Measurements from ENCODE around the gene SLC7A4.

DNA sequence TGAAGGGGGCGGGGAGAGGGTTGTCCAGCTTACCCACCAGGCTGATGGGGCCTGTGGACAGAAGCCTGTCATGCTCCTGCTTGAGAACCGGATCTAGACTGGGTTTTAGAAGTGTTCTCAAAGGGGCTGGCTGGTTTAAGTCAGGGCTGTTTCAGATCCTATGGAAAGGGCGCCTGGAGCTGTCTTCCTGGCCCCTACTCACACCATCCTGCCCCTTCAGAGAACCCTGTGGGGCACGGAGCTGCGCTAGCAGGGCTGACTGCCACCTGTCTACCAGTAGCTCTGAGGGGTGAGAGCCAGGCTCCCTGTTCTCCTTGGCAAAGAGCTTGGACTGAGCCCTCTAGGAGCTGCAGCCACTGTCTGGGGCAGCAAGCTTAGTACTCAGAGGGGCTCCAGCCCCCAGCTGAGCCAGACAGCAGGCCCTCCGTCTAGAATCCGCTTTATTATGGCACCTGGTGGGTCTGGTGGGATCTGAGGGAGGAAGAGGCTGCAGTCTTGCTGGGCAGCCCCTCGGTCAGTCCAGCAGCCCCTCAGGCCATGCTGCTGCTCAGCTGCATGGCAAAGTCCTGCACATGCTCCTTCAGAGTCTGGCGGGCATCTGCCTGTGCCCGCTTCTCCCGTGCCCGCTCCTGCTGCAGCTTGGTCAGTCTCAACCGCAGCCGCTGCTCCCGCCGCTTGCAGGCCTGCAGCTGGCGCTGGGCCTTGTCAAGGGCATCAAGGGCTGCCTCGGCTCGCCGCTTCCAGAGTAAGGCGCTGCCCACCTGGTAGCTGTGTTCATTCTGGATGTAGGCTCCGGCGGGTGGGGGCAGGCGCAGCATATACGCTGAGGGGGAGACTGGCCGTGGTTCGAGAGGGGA is 32.8 kb downstream of the SLC7A4 start:
- no peak for TF ChIP-seq EP300 (IDR thresholded peaks at IDR 0.05)
- TF ChIP-seq, protein P1, sequence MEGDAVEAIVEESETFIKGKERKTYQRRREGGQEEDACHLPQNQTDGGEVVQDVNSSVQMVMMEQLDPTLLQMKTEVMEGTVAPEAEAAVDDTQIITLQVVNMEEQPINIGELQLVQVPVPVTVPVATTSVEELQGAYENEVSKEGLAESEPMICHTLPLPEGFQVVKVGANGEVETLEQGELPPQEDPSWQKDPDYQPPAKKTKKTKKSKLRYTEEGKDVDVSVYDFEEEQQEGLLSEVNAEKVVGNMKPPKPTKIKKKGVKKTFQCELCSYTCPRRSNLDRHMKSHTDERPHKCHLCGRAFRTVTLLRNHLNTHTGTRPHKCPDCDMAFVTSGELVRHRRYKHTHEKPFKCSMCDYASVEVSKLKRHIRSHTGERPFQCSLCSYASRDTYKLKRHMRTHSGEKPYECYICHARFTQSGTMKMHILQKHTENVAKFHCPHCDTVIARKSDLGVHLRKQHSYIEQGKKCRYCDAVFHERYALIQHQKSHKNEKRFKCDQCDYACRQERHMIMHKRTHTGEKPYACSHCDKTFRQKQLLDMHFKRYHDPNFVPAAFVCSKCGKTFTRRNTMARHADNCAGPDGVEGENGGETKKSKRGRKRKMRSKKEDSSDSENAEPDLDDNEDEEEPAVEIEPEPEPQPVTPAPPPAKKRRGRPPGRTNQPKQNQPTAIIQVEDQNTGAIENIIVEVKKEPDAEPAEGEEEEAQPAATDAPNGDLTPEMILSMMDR (IDR thresholded peaks at IDR 0.05) = no peak
- TF ChIP-seq POLR2AphosphoS5 (IDR thresholded peaks at IDR 0.05) = no peak
- TF ChIP-seq POLR2A (IDR thresholded peaks at IDR 0.05) = no peak

Measured in upper lobe of left lung (tissue), 4 donors.